SK-N-SH (cell line): ENCODE data around the gene GP1BA. TPM values are rescaled to one million over a fixed set of nuclear protein-coding genes. Genes with fewer than 3 reads are reported as not detected.

Experiments
- CTCF ChIA-PET: fragments of 300-600, 350-600 bp; formaldehyde crosslinking; extraction: SDS; loops from one replicate; lab custom pipeline; 2021; lab: Yijun Ruan, JAX
- POLR2A ChIA-PET: fragments of 350-600 bp; sonication (Branson Sonifier 250); formaldehyde crosslinking; extraction: SDS; loops from one replicate; lab custom pipeline; 2020; ENCODE audit warnings: antibody characterized with exemption, inconsistent platforms; lab: Yijun Ruan, JAX
- DNase-seq: peaks from one replicate; pipeline ENCODE4 v3.0.0; 2012
- H2AFZ ChIP-seq: fragments of 200-600 bp; sonication (generic); 2 replicates; pipeline ENCODE4 v1.8.1; 2016; ENCODE audit warnings: antibody characterized with exemption, mild to moderate bottlenecking, low read depth
- H3F3A ChIP-seq: fragments of 200-600 bp; sonication (generic); replicated peaks from 2 replicates; pipeline ENCODE3; 2016; ENCODE audit warnings: antibody characterized with exemption, mild to moderate bottlenecking; ENCODE audit not compliant: insufficient read depth
- H3K27ac ChIP-seq, 2 experiments: fragments of 200-500 bp in 1 of 2; fragments of 200-600 bp in 1 of 2; sonication (Bioruptor generic) in 1 of 2; sonication (generic), shearing (Covaris generic) in 1 of 2; 2 replicates each; pipeline versions ENCODE4 v1.5.1 to v1.6.1; 2014 to 2016; ENCODE audit warnings: low read depth in 2 of 2, inconsistent platforms in 1 of 2, low read length in 1 of 2, mild to moderate bottlenecking in 1 of 2, mixed read lengths in 1 of 2
- H3K27me3 ChIP-seq: fragments of 200-600 bp; sonication (generic), shearing (Covaris generic); 2 replicates; pipeline ENCODE4 v1.6.1; 2016; ENCODE audit warnings: mixed run types; ENCODE audit not compliant: insufficient read depth
- H3K36me3 ChIP-seq, 2 experiments: fragments of 200-500 bp in 1 of 2; fragments of 200-600 bp in 1 of 2; sonication (Bioruptor generic) in 1 of 2; sonication (generic) in 1 of 2; replicated peaks in 1 of 2; 2 replicates each; pipeline versions ENCODE3 to v1.5.1; 2014 to 2016; ENCODE audit warnings: low read length in 1 of 2, mild to moderate bottlenecking in 1 of 2; ENCODE audit not compliant: insufficient read depth in 2 of 2, control insufficient read depth in 1 of 2
- H3K4me1 ChIP-seq, 2 experiments: fragments of 200-500 bp in 1 of 2; fragments of 200-600 bp in 1 of 2; sonication (Bioruptor generic) in 1 of 2; sonication (generic), shearing (Covaris generic) in 1 of 2; 2 replicates each; pipeline versions ENCODE4 v1.5.1 to v1.6.1; 2014 to 2016; ENCODE audit warnings: low read depth in 1 of 2, low read length in 1 of 2, mixed run types in 1 of 2; ENCODE audit not compliant: insufficient read depth in 2 of 2, control insufficient read depth in 1 of 2
- H3K4me2 ChIP-seq: fragments of 200-600 bp; sonication (generic), shearing (Covaris generic); 2 replicates; pipeline ENCODE4 v1.6.1; 2017; ENCODE audit warnings: mixed run types
- H3K4me3 ChIP-seq, 2 experiments: fragments of 200-500 bp in 1 of 2; fragments of 200-600 bp in 1 of 2; sonication (Bioruptor generic) in 1 of 2; sonication (generic), shearing (Covaris generic) in 1 of 2; 2 replicates each; pipeline versions ENCODE4 v1.5.1 to v1.8.1; 2014 to 2016; ENCODE audit warnings: low read depth in 2 of 2, inconsistent platforms in 1 of 2, low read length in 1 of 2, mild to moderate bottlenecking in 1 of 2, mixed read lengths in 1 of 2, moderate library complexity in 1 of 2
- H3K79me2 ChIP-seq: fragments of 200-600 bp; sonication (generic); 2 replicates; pipeline ENCODE4 v1.8.1; 2017; ENCODE audit warnings: mild to moderate bottlenecking; ENCODE audit not compliant: insufficient read depth
- H3K9ac ChIP-seq: fragments of 200-600 bp; sonication (generic); 2 replicates; pipeline ENCODE4 v1.6.1; 2017; ENCODE audit warnings: mixed run types
- H3K9me2 ChIP-seq: fragments of 200-600 bp; sonication (generic); 2 replicates; pipeline ENCODE4 v1.6.1; 2017; ENCODE audit warnings: mixed run types
- H3K9me3 ChIP-seq: fragments of 200-600 bp; sonication (generic); 2 replicates; pipeline ENCODE4 v1.6.1; 2017; ENCODE audit warnings: mixed run types, mild to moderate bottlenecking, moderate library complexity
- H4K20me1 ChIP-seq: fragments of 200-600 bp; sonication (generic); 2 replicates; pipeline ENCODE4 v1.6.1; 2017; ENCODE audit warnings: mild to moderate bottlenecking, mixed run types; ENCODE audit not compliant: insufficient read depth
- CTCF ChIP-seq: fragments of 200-600 bp; sonication (generic); IDR thresholded peaks from 2 replicates; pipeline ENCODE4 v1.6.1; 2017; ENCODE audit warnings: antibody characterized with exemption, mild to moderate bottlenecking, moderate library complexity
- EP300 ChIP-seq, 2 experiments: IDR thresholded peaks; 2 replicates each; pipeline versions ENCODE4 v1.4.0 to v1.6.1; 2012; ENCODE audit warnings: borderline replicate concordance in 1 of 2, low read depth in 1 of 2, low read length in 1 of 2
- FOSL2 ChIP-seq: IDR thresholded peaks from 2 replicates; pipeline ENCODE4 v1.4.0; 2012; ENCODE audit warnings: low read depth, mild to moderate bottlenecking, moderate library complexity, borderline replicate concordance
- FOXJ3 ChIP-seq: sonication (generic); formaldehyde crosslinking; IDR thresholded peaks from 2 replicates; pipeline ENCODE4 v1.5.1; 2020; ENCODE audit warnings: mild to moderate bottlenecking, missing genetic modification reagents
- GATA2 ChIP-seq: sonication (generic); formaldehyde crosslinking; IDR thresholded peaks from 2 replicates; pipeline ENCODE4 v1.5.0; 2020; ENCODE audit warnings: mild to moderate bottlenecking, missing genetic modification reagents
- IRF3 ChIP-seq: fragments of 150-350 bp; IDR thresholded peaks from 2 replicates; pipeline ENCODE4 v1.6.1; 2016; ENCODE audit warnings: mild to moderate bottlenecking, low read depth, low read length
- MAX ChIP-seq: IDR thresholded peaks from 2 replicates; pipeline ENCODE4 v1.4.0; 2012; ENCODE audit warnings: low read depth
- MEF2A ChIP-seq: IDR thresholded peaks from 2 replicates; pipeline ENCODE4 v1.4.0; 2012; ENCODE audit warnings: low read depth, borderline replicate concordance
- NFIC ChIP-seq: IDR thresholded peaks from 2 replicates; pipeline ENCODE4 v1.4.0; 2012; ENCODE audit warnings: borderline replicate concordance
- PBX3 ChIP-seq: IDR thresholded peaks from 2 replicates; pipeline ENCODE4; 2012
- POLR2AphosphoS5 ChIP-seq: IDR thresholded peaks from 2 replicates; pipeline ENCODE4 v1.6.1; 2012; ENCODE audit warnings: low read depth, low read length
- RAD21 ChIP-seq: IDR thresholded peaks from 2 replicates; pipeline ENCODE4 v1.6.1; 2012; ENCODE audit warnings: mild to moderate bottlenecking, low read length
- RCOR1 ChIP-seq: fragments of 150-350 bp; IDR thresholded peaks from 2 replicates; pipeline ENCODE4 v1.6.1; 2017; ENCODE audit warnings: antibody characterized with exemption, low read length
- SIN3A ChIP-seq: IDR thresholded peaks from 2 replicates; pipeline ENCODE4 v1.6.1; 2012; ENCODE audit warnings: low read depth, mild to moderate bottlenecking, low read length, moderate library complexity, borderline replicate concordance
- SMC3 ChIP-seq: IDR thresholded peaks from 2 replicates; pipeline ENCODE4 v1.6.1; 2012; ENCODE audit warnings: low read depth, low read length, improper control_type of control experiment
- TAF1 ChIP-seq: IDR thresholded peaks from 2 replicates; pipeline ENCODE4 v1.6.1; 2012; ENCODE audit warnings: low read depth, mild to moderate bottlenecking, low read length, moderate library complexity, borderline replicate concordance
- TCF12 ChIP-seq: IDR thresholded peaks from 2 replicates; pipeline ENCODE4 v1.4.0; 2012
- WGBS: methylation state at CpG from one replicate; pipeline ENCODE4 v1.1.6; 2017; ENCODE audit warnings: low lambda C conversion rate; 5-methylcytosine and 5-hydroxymethylcytosine counted together
- polyA plus RNA-seq, 3 experiments: library from polyadenylated mRNA; depleted of rRNA; stranded (reverse); fragments of >200 nt; gene quantifications; 2 replicates each; pipeline ENCODE4 v1.2.3, GENCODE V29; 2012

Gene GP1BA
- polyA plus RNA-seq, 1 of the 3 experiments (the other 2 are of a cell fraction): not detected

- H3K36me3 ChIP-seq: no peaks in the 10 kb centered on the region
- no peaks in the 10 kb centered on the region; the same call in 1 of the 2 replicates for H4K20me1 ChIP-seq
- peaks cover 20 to 30% of the 10 kb centered on the region in 2 experiments; a peak in 3 of 4 replicates for H3K4me1 ChIP-seq
- TF ChIP-seq FOXJ3 (CRISPR knock-in tag): no peak
- TF ChIP-seq MAX: 0 out of 2 replicates have a peak, but pooled peaks have one; percentile 23
- TF ChIP-seq FOSL2: 0 out of 2 replicates have a peak, but pooled peaks have one; percentile 3
- peak; percentile 30; the same call in 1 of the 2 replicates for TF ChIP-seq TCF12
- 0 out of 2 replicates have a peak, but pooled peaks have one; percentile 30 for TF ChIP-seq SIN3A
- no peak for TF ChIP-seq NFIC
- TF ChIP-seq, all 33 proteins: peak for 4
- peak overlapping the region; percentile 47 for H3K4me2 ChIP-seq
- DNase-seq: no peak
- peaks cover 34% of the 10 kb centered on the region for H3F3A ChIP-seq
- no peaks in the 10 kb centered on the region for H3K27me3 ChIP-seq
- H2AFZ ChIP-seq: peak overlapping the region; percentile 11; the same call in 1 of the 2 replicates
- no peaks in the 10 kb centered on the region for H3K9me3 ChIP-seq
- H3K27ac ChIP-seq: peak overlapping the region in 1 of 2 experiments; percentile 45; a peak in 3 of 4 replicates
- H3K9me2 ChIP-seq: no peaks in the 10 kb centered on the region
- CTCF ChIA-PET: interaction anchor here (0.9 to 1.4 kb wide), 4 partner anchors 14 to 109 kb away, joined by 3 to 7 read pairs (median 4); partner anchors contain the start of genes CAMTA2 and SPAG7
- H3K4me3 ChIP-seq: no peak overlapping the region
- 0 out of 2 replicates have a peak overlapping the region, but pooled peaks have one; percentile 28 for H3K9ac ChIP-seq
- POLR2A ChIA-PET: interaction anchor here (4.6 to 6.7 kb wide), 2 partner anchors 13 to 14 kb away, joined by 16 to 56 read pairs; partner anchors contain the start of genes RNF167, SLC25A11 and SPAG7
- WGBS: 90% methylated on average over 8 of the region's 14 CpGs
- peaks cover 25% of the 10 kb centered on the region for H3K79me2 ChIP-seq
These were observed 21.4 kb downstream of the GP1BA start for GRCh38 chr17:4953451-4953961.

- 97% methylated on average over 7 of the region's 8 CpGs for WGBS
- H4K20me1 ChIP-seq: no peaks in the 10 kb centered on the region
- H3K4me3 ChIP-seq: no peak overlapping the region
- peaks cover 3 to 4% of the 10 kb centered on the region in 2 experiments for H3K36me3 ChIP-seq
- no peaks in the 10 kb centered on the region for H3K9me2 ChIP-seq
- H3K9me3 ChIP-seq: no peaks in the 10 kb centered on the region
- CTCF ChIA-PET: interaction anchor here (1.0 to 2.1 kb wide), 4 partner anchors 15 to 107 kb away, joined by 3 to 7 read pairs (median 4); partner anchors contain the start of genes CAMTA2 and RNF167
- DNase-seq: no peak
- H3F3A ChIP-seq: peaks cover 27% of the 10 kb centered on the region
- no peak overlapping the region for H3K4me2 ChIP-seq
- H3K4me1 ChIP-seq: peaks cover 20 to 30% of the 10 kb centered on the region in 2 experiments; a peak in 3 of 4 replicates
- no peak overlapping the region for H3K9ac ChIP-seq
- no peak overlapping the region for H3K27ac ChIP-seq
- POLR2A ChIA-PET: interaction anchor here (6.7 kb wide), 1 partner anchor 12 kb away, joined by 56 read pairs; the partner anchor contains the start of gene SPAG7
- H3K79me2 ChIP-seq: peaks cover 25% of the 10 kb centered on the region
- TF ChIP-seq SMC3: no peak
- no peak for TF ChIP-seq IRF3
- no peak for TF ChIP-seq MEF2A
- TF ChIP-seq CTCF: no peak
- TF ChIP-seq FOXJ3 (CRISPR knock-in tag): no peak
- no peak for TF ChIP-seq RAD21
- TF ChIP-seq EP300 (IDR thresholded peaks at IDR 0.05; ENCODE audit: borderline replicate concordance in 1 of 2, low read depth in 1 of 2, low read length in 1 of 2): no peak
- TF ChIP-seq GATA2: no peak
- TF ChIP-seq TAF1: no peak
- TF ChIP-seq RCOR1: no peak
- TF ChIP-seq PBX3: no peak
- TF ChIP-seq POLR2AphosphoS5: no peak
- H2AFZ ChIP-seq: no peak overlapping the region
- no peaks in the 10 kb centered on the region for H3K27me3 ChIP-seq
These were observed 23.0 kb downstream of the GP1BA start for GRCh38 chr17:4955091-4955490.
